Ishikawa (cell line): ENCODE measurements around the gene KBTBD3.

Source experiments
- CEBPB ChIP-seq: IDR thresholded peaks from 2 replicates; pipeline ENCODE4 v1.6.1; 2012
- CREB1 ChIP-seq: IDR thresholded peaks from 2 replicates; pipeline ENCODE4 v1.6.1; 2012; ENCODE audit warnings: low read depth
- EP300 ChIP-seq: IDR thresholded peaks from 2 replicates; pipeline ENCODE4 v1.6.1; 2012; ENCODE audit warnings: borderline replicate concordance
- FOXM1 ChIP-seq: IDR thresholded peaks from 2 replicates; pipeline ENCODE4 v1.6.1; 2012; ENCODE audit warnings: low read depth, borderline replicate concordance
- MAX ChIP-seq: IDR thresholded peaks from 2 replicates; pipeline ENCODE4 v1.6.1; 2012
- RAD21 ChIP-seq: IDR thresholded peaks from 2 replicates; pipeline ENCODE4 v1.6.1; 2012; ENCODE audit warnings: low read depth
- REST ChIP-seq: IDR thresholded peaks from 2 replicates; pipeline ENCODE4 v1.6.1; 2012; ENCODE audit warnings: low read depth, mild to moderate bottlenecking
- TAF1 ChIP-seq: IDR thresholded peaks from 2 replicates; pipeline ENCODE4 v1.6.1; 2012; ENCODE audit warnings: low read depth, mild to moderate bottlenecking
- TCF12 ChIP-seq: IDR thresholded peaks from 2 replicates; pipeline ENCODE4 v1.6.1; 2012; ENCODE audit warnings: low read depth
- USF1 ChIP-seq: IDR thresholded peaks from 2 replicates; pipeline ENCODE4 v1.6.1; 2012

GRCh38 chr11:106032861-106033260, 44.3 kb downstream of the KBTBD3 start:
- TF ChIP-seq FOXM1, result no peak
- no peak for TF ChIP-seq EP300
- no peak for TF ChIP-seq TAF1
- TF ChIP-seq CEBPB, result no peak
- TF ChIP-seq REST, result no peak
- no peak for TF ChIP-seq MAX
- no peak for TF ChIP-seq TCF12
- TF ChIP-seq RAD21, result no peak
- no peak for TF ChIP-seq CREB1
- no peak for TF ChIP-seq USF1
